Measurements from ENCODE around the gene GPAM. TPM values are rescaled to one million over a fixed set of nuclear protein-coding genes. Genes with fewer than 3 reads are reported as not detected.
A peak's percentile ranks its signal among the peaks of the same experiment; 100 is the strongest.
"Not testable (repeated sequence)": the region's sequence is repeated elsewhere in the genome, so short reads cannot be mapped to it uniquely, and the experiment has no call there.

GPAM gene
- total RNA-seq, 1 donor from 2014 or later, result 19.6 TPM

DNA sequence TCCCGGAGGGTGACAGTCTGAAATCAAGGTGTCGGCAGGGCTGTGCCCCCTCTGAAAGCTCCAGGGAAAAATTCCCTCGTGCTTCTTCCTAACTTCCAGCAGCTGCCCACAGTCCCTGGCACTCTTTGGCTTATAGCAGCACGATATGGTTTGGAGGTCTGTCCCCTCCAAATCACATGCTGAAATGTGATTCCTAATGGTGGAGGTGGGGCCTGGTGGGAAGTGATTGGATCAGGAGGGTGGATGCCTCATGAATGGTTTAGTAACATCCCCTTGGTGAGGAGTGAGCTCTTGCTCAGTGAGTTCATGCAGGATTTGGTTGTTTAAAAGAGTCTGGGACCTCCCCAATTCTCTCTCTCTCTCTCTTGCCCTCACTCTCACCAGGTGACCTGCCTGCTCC is 51.1 kb downstream of the GPAM start:
- no peak for DNase-seq (ENCODE audit: low spot score)

DNA sequence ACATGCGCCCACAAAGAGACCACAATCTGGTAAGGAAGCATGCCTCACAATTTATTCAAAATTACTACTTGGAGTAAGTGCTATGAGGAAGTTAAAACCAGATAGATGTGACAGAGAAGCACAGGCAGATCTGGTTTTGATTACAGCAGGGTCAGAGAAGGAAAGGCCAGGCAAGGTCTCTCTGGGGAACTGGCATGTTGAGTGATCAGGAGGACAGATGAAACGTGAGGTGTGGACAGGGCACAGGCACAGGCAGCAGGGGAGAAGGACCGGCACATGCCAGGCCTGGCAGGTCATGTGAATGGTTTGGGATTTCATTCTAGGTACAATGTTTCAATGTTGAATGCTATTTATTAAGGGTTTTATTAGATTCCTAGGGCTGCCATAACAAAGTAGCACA is 51.6 kb downstream of the GPAM start:
- DNase-seq (ENCODE audit: low spot score), result no peak

DNA sequence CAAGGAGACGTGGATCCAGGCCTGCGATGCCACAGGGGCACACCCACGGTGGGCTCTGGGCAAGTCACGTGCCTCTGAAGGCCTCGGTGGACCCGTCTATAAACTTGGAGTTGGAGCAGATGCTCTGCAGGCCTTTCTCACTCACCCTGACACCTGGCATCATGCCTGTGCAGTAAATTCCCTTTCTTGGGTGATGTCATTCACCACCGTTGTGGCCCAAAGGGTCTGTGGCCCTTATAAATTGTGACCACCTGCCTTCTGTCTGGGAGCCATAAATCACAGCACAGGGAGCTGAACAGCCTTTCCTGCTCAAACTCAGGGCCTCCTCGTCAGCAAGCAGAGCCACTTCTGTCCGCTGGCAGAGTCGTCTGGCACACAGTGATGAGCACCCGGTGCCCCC is 52.2 kb downstream of the GPAM start:
- DNase-seq (ENCODE audit: low spot score), result no peak

- no peak for DNase-seq (ENCODE audit: low spot score)
These were observed 56.7 kb downstream of the GPAM start for GRCh38 chr10:112126901-112127300.

- no peak for DNase-seq (ENCODE audit: low spot score)
These were observed 57.4 kb downstream of the GPAM start for GRCh38 chr10:112126172-112126571.

DNA sequence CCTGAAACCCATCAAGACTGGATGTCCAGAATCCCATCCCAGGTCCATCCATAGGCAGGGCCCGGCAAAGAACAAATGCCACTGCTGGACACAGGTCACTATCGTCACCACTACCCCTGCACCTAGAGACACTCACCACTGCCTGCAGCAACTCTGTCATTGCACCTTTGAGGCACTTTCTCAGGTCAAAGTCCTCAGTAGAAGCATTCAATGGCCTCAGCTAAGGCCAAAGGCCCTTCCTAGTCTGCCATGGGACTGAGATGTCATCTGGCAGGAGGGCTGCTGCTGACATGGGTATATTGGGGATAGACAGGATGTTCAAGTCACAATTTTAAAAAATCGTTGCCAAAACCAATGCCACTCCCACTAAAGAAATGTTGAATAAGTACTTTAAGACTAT is 58.7 kb downstream of the GPAM start:
- peak; percentile 16 for DNase-seq (ENCODE audit: low spot score)

- DNase-seq (ENCODE audit: low spot score), result no peak
These were observed 60.7 kb downstream of the GPAM start for GRCh38 chr10:112122827-112123226.

GRCh38 chr10:112120491-112120890 is 63.1 kb downstream of the GPAM start:
- no peak for DNase-seq (ENCODE audit: low spot score)

- no peak for DNase-seq (ENCODE audit: low spot score)
These were observed 67.7 kb downstream of the GPAM start for GRCh38 chr10:112115781-112116385.

DNA sequence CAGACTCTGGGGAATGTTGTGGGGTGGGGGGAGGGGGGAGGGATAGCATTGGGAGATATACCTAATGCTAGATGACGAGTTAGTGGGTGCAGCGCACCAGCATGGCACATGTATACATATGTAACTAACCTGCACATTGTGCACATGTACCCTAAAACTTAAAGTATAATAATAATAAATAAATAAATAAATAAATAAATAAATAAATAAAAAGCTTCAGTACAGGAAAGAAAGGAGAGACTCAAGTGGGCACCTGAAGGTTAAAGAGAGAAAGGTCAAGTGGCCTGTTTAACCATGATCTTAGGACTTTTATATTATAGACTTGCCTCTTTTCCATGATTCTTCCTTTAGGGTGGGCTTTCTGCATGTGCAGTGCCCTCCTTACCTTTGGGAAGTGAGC is 73.8 kb downstream of the GPAM start:
- DNase-seq (ENCODE audit: low spot score), result not testable (repeated sequence)

Other genes starting within 250 kb of the GPAM start
- not detected for gene TECTB, start 99.6 kb upstream of the GPAM start, total RNA-seq
- 34.1 TPM for gene ACSL5, start 190.4 kb upstream of the GPAM start, total RNA-seq

All from mucosa of gallbladder (tissue), 1 donor.